HUES6 (cell line): ENCODE results near the gene BHLHE23.

Experiments used
- H3K27ac ChIP-seq: 2 replicates; pipeline ENCODE4 v1.7.0; 2013; ENCODE audit warnings: low read depth, mild to moderate bottlenecking, low read length, inconsistent platforms
- H3K27me3 ChIP-seq: 2 replicates; pipeline ENCODE4 v1.6.1; 2013; ENCODE audit warnings: low read length; ENCODE audit not compliant: control insufficient read depth, insufficient read depth
- H3K36me3 ChIP-seq: 2 replicates; pipeline ENCODE4 v1.6.1; 2013; ENCODE audit warnings: low read length; ENCODE audit not compliant: control insufficient read depth, insufficient read depth
- H3K4me1 ChIP-seq: 2 replicates; pipeline ENCODE4 v1.6.1; 2013; ENCODE audit warnings: low read length; ENCODE audit not compliant: control insufficient read depth, insufficient read depth
- H3K4me3 ChIP-seq: 2 replicates; pipeline ENCODE4 v1.5.1; 2013; ENCODE audit warnings: low read depth, low read length
- H3K9ac ChIP-seq: one replicate; pipeline ENCODE4 v1.6.1; 2013; ENCODE audit warnings: mild to moderate bottlenecking, low read length
- H3K9me3 ChIP-seq: 2 replicates; pipeline ENCODE4 v1.6.1; 2013; ENCODE audit warnings: low read depth, low read length; ENCODE audit not compliant: control insufficient read depth, insufficient read depth

The BHLHE23 gene

DNA sequence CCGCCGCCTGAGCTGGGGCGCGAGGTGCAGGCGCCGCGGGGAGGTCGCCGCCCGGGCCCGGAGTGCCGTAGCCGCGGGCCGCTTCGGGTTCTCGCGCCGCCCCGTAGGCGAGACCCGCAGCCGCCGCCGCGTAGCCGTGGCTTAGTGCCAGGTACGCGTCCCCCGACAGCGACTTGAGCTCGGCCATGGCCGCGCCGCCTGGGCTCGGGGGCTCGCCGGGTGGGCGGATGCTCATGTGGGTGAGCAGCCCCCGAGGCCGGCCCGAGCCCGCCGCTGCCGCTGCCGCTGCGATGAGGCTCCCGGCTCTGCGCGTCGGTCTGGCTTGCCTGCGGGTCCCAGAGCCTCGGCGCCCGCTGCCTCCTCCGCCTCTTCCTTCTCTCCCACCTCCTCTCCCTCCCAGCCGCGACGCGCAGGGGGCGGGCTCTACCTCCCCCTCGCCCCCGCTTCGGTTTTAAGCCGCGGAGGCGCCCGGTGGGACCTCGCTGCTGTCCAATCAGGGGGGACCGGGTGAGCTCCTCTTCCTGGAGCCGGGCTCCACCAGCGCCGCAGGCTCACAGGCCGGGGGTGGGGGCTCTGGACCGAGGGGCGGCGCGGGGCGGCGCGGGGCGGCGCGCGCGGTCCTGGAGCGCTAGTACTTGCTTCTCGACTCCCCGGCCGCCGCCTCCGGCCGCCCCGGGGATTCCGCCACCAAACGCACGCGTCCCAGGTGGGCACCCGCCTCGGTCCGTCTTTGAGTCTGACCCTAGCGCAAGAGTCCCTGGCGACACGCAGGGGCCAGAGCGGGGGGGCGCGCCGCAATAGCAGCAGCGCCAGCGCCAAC is at the start of gene BHLHE23:
TSS of gene BHLHE23 (minus strand) at position 425 of the 820 bp plus-strand sequence. CDS start at position 235, 190 bp downstream.
- Histone ChIP-seq H3K9me3 (no peaks in the 10 kb centered on the region), H3K4me3 (peak within 1 kb of the TSS; percentile 46), H3K36me3 (no peaks in the 10 kb centered on the region), H3K9ac (no peak within 1 kb of the TSS), H3K4me1 (peaks cover 46% of the 10 kb centered on the region), H3K27ac (no peak within 1 kb of the TSS), H3K27me3 (peaks cover 99% of the 10 kb centered on the region)

DNA sequence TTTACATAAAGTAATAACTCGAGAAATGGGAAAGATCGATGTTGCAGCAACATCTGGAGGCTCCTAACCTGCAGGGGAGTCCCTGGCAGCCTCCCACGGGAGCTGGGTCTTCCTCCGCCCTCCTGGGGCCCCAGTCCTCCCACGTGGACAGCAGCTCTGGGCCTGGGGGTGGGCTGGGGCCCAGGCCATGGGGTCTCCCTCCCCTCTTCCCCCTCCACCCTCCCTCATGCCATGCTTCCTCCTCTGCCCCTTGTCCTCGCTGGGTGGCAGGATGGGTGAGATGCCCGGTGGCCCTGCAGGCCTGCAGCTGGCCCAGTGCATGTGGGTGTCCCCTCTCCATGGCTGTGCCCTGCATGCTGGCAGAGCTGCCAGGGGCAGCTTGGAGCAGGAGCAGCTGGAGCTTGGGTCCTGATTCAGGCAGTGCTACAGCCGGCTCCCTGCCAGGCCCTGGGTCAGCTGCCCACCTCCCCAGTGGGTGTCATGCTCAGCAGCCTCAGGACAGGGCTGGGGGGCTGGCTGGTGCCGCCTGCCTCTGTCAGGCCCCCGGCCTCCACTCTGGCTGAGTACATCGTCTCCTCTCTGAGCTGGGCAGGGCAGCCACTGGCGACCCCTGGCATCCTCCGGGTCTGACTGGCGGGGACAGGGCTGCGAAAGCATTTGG is 48.9 kb upstream of the BHLHE23 start:
- H3K36me3 ChIP-seq: no peaks in the 10 kb centered on the region
- 0 out of 2 replicates have a peak, but pooled peaks cover 3% of the 10 kb centered on the region for H3K9me3 ChIP-seq

DNA sequence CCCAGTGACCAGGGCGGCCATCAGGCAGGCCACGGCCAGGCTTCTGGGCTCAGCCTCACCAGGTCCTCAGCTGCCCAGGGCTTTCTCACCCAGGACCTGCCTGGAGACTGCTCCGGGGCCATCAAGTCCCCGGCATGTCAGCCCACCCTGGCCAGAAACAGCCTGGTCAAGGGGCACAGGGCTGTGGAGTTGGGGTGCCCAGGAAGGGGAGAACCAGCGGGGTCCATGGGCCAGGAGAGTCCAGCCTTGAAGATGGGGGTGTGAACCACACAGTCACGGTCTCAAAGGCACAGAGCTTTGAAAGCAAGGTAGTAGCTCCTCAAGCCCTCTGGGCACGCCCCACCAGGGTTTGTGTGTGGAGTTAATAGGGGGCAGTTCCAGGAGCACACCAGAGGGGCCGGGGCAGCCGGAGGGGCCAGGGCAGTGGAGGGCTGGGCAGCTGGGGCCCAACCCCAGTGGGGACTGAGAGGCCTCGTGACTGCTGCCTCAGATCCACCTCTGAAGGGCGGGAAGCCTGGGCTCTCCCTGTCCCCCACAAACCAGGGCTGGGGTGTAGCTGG is 48.0 kb upstream of the BHLHE23 start:
- Histone ChIP-seq H3K27me3 (peaks cover 26% of the 10 kb centered on the region), H3K4me3 (no peak overlapping the region), H3K4me1 (no peaks in the 10 kb centered on the region), H3K9ac (no peak overlapping the region), H3K27ac (no peak overlapping the region), H3K9me3 (0 out of 2 replicates have a peak, but pooled peaks cover 3% of the 10 kb centered on the region), H3K36me3 (no peaks in the 10 kb centered on the region)

More for the DNA sequence above, 48.9 kb upstream of the BHLHE23 start:
- Histone ChIP-seq H3K9ac (no peak overlapping the region), H3K27me3 (peaks cover 26% of the 10 kb centered on the region), H3K4me3 (no peak overlapping the region), H3K4me1 (no peaks in the 10 kb centered on the region), H3K27ac (no peak overlapping the region)

DNA sequence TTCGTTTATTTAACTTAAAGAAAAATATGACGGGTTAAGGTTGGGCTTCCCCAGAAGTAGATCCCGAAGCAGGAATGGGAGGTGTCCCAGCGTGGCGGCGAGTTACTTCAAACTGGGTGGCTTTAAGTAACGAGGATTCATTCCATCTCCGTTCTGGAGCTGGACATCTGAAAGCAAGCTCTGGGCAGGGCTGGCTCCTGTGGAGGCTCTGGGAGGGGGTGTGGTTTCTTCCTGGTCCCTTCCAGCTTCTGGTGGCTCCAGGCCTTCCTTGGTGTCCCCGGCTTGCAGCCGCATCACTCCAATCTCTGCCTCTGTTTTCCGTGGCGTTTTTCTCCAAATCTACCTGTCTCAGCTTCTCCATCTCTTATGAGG is 47.3 kb upstream of the BHLHE23 start:
- Histone ChIP-seq H3K4me3 (no peak overlapping the region), H3K27me3 (peaks cover 32% of the 10 kb centered on the region)

DNA sequence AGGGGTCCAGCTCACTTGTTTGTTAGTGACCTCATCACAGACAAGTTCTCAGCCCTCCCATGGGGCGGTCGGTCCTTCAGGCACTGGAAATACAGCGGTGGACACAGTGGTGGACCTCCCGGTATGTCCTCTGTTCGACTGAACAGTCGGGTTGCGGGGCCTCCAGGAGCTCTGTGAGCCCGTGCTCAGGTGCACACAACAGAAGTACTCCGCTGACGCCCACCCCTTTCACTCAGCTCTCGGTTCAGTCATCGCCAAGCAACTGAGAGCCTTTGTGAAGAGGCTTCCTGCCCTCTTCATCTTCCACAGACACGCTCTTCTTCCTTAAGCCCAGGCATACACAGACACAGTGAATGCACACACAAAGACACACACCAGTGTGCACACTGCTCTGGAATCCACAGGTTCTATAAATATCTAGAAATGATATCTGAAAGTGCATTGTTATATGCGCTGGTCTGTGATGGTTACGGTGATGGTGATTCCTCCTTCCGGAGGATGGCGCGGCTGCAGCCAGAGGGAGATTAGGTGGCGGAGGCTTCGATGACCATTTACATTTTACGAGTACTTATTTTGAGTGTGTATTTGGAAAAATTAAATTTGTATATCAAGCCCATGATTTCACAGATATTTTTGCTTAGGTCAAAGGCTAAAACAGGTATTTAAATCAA is 46.8 kb upstream of the BHLHE23 start:
- no peak overlapping the region for H3K27ac ChIP-seq
- peaks cover 5% of the 10 kb centered on the region for H3K9me3 ChIP-seq
- no peak overlapping the region for H3K9ac ChIP-seq
- no peak overlapping the region for H3K4me3 ChIP-seq
- H3K4me1 ChIP-seq: no peaks in the 10 kb centered on the region
- H3K36me3 ChIP-seq: no peaks in the 10 kb centered on the region
- peaks cover 28% of the 10 kb centered on the region for H3K27me3 ChIP-seq

More for the DNA sequence above, 47.3 kb upstream of the BHLHE23 start:
- no peak overlapping the region for H3K27ac ChIP-seq
- no peaks in the 10 kb centered on the region for H3K4me1 ChIP-seq
- no peaks in the 10 kb centered on the region for H3K36me3 ChIP-seq
- 0 out of 2 replicates have a peak, but pooled peaks cover 3% of the 10 kb centered on the region for H3K9me3 ChIP-seq
- no peak overlapping the region for H3K9ac ChIP-seq

DNA sequence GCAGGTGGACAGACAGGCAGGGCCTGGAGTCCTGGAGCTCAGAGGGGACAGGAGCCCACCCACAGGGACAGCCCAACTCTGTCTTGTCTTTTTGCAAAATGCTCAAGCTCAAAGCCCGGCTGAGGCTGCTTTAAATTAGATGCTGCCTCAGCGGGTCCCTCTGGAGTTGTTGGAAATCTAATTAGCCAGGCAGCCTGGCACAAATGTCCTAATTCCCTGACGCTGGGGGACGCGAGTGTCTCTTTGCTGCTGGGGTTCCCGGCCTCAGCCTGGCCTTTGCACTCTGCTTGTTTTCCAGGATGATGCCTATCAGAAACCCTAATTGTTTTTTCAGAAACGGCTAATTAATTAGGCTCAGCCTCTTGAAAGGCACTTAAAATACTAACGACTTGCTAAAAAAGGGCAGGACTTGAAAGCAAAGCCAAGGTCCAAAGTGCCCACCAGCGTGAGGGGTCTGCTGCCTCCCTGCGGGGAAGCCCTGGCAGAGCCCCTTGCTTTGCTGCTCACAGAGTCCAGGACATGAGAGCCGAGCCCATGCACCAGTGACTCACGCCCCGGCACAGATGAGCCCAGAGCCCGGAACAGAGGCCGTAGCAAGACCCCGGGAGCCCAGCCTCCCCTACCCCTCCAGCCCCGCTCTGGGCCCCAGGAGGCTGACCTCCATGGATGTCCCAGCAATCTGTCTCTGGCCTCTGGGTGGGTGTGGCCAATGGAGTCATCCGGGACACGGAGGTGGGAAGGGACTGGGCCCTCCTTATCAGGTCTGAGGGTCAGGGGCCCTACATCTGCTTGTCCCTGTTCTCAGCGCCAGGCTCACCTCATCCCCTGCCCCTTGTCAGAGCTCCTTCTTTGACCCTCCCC is 46.0 kb upstream of the BHLHE23 start:
- peaks cover 12% of the 10 kb centered on the region for H3K9me3 ChIP-seq
- H3K4me3 ChIP-seq: no peak overlapping the region
- H3K27ac ChIP-seq: no peak overlapping the region
- no peaks in the 10 kb centered on the region for H3K4me1 ChIP-seq
- H3K36me3 ChIP-seq: no peaks in the 10 kb centered on the region
- H3K27me3 ChIP-seq: peaks cover 21% of the 10 kb centered on the region
- no peak overlapping the region for H3K9ac ChIP-seq

DNA sequence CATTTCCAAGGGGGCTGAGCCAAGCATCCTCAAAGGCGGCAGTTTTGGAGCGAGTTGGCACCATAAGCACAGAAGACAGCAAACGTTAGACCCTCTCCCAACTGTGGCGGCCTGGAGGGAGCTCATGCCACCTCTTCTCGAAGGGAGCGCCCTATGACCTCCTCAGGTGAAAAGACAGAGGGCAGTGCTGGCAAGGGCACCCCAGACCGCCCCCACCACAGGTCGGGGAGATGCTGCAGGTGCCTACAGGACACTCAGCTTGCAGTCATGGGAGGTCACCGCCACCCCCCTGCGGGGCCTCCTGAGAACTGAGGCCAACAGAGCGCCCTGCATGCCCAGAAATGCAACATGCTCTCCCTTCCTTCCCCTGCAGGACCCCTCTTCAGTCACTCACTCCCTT is 45.1 kb upstream of the BHLHE23 start:
- H3K4me1 ChIP-seq: no peaks in the 10 kb centered on the region
- H3K9ac ChIP-seq: no peak overlapping the region
- H3K36me3 ChIP-seq: no peaks in the 10 kb centered on the region
- no peak overlapping the region for H3K27ac ChIP-seq
- H3K27me3 ChIP-seq: peaks cover 12% of the 10 kb centered on the region
- no peak overlapping the region for H3K4me3 ChIP-seq
- peaks cover 12% of the 10 kb centered on the region for H3K9me3 ChIP-seq

DNA sequence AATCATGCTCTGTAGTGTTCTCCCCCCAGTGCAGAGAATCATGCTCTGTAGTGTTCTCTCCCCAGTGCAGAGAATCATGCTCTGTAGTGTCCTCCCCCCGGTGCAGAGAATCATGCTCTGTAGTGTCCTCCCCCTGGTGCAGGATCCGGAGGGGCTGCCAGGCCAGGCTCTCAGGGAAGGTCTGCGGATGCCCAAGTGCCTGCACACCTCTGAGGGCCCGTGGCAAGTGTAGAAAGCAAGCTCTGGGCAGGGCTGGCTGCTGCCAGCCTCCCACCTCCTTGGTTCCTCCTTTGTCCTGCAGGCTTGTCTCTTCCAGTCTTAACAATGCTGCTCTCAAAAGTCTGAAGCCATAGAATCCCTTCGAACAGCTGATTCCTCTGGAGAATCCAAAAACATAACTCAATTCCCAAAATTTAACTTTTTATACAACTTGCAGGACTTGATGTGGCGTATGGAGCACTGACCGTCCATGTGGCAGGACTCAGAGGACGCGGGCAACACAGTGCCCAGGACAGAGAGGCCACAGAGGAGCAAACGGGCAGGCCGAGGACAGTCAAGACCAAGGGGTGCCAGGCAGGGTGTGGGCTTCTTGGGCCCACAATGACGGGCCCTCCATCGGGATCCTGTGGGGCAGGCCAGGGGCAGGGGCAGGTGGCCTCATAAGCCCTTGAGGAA is 44.6 kb upstream of the BHLHE23 start:
- Histone ChIP-seq H3K27ac (no peak overlapping the region), H3K4me1 (no peaks in the 10 kb centered on the region), H3K9ac (no peak overlapping the region), H3K9me3 (peaks cover 12% of the 10 kb centered on the region), H3K27me3 (peaks cover 13% of the 10 kb centered on the region; the same call in 1 of the 2 replicates), H3K36me3 (no peaks in the 10 kb centered on the region), H3K4me3 (no peak overlapping the region)

DNA sequence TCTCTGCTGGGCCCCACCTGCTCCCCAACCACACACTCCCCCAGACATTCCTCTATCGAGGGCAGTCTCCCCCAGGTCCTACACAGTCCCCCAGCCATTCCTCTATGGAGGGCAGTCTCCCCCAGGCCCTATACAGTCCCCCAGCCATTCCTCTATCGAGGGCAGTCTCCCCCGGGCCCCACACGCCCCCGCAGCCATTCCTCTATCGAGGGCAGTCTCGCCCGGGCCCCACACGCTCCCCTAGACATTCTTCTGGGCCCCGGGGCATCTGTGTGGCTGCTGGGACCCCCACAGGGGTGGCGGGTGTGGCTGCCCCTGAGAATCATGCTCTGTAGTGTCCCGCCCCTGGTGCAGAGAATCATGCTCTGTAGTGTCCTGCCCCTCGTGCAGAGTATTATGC is 43.6 kb upstream of the BHLHE23 start:
- Histone ChIP-seq H3K4me1 (no peaks in the 10 kb centered on the region), H3K4me3 (no peak overlapping the region), H3K9me3 (peaks cover 12% of the 10 kb centered on the region), H3K27me3 (peaks cover 20% of the 10 kb centered on the region; the same call in 1 of the 2 replicates), H3K27ac (no peak overlapping the region), H3K9ac (no peak overlapping the region), H3K36me3 (no peaks in the 10 kb centered on the region)
